ENCODE measurements around the gene MOB3B.

DNA sequence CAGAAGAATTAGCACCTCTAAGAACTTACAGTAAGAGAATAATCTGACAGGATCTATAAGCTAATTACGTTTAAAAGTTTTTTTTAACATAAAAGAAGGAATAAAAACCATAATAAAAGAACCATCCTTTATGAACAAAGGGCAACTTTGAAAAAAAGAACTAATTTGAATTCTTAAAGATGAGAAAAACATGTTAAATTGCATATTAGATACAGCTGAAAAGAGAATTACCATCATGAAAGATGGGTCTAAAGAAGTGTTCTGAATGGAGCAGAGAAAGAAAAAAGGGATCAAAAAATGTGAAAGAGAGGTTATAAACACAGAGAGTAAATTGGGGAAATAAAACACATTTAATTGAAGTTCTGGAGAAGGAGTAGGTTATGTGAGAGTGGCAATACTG, 51.3 kb downstream of the MOB3B start:
- TF ChIP-seq, protein P1, sequence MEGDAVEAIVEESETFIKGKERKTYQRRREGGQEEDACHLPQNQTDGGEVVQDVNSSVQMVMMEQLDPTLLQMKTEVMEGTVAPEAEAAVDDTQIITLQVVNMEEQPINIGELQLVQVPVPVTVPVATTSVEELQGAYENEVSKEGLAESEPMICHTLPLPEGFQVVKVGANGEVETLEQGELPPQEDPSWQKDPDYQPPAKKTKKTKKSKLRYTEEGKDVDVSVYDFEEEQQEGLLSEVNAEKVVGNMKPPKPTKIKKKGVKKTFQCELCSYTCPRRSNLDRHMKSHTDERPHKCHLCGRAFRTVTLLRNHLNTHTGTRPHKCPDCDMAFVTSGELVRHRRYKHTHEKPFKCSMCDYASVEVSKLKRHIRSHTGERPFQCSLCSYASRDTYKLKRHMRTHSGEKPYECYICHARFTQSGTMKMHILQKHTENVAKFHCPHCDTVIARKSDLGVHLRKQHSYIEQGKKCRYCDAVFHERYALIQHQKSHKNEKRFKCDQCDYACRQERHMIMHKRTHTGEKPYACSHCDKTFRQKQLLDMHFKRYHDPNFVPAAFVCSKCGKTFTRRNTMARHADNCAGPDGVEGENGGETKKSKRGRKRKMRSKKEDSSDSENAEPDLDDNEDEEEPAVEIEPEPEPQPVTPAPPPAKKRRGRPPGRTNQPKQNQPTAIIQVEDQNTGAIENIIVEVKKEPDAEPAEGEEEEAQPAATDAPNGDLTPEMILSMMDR (conservative IDR thresholded peaks at IDR 0.05; ENCODE audit: low read depth, low read length), result no peak
- TF ChIP-seq EZH2 (IDR thresholded peaks at IDR 0.05; ENCODE audit: borderline replicate concordance, low read depth, low read length, poor library complexity, severe bottlenecking), result no peak
